ENCODE results near the gene DENND5B.

DENND5B gene

GRCh38 chr12:31368666-31369361 is 222.1 kb downstream of the DENND5B start:
- ATAC-seq (replicated peaks; ENCODE audit: extremely low read depth, poor library complexity, severe bottlenecking) (no peak), DNase-seq (ENCODE audit: low spot score in 2 of 2) (no peak)
- H3K27ac Mint-ChIP-seq (ENCODE audit: low read depth): no peak overlapping the region
- H3K36me3 Mint-ChIP-seq (ENCODE audit: insufficient read depth): no peaks in the 10 kb centered on the region
- H3K9me3 Mint-ChIP-seq: no peaks in the 10 kb centered on the region
- peaks cover 26% of the 10 kb centered on the region for H3K27me3 Mint-ChIP-seq
- no peaks in the 10 kb centered on the region for H3K4me1 Mint-ChIP-seq
- H3K4me3 Mint-ChIP-seq: no peak overlapping the region

GRCh38 chr12:31366104-31366621 is 224.8 kb downstream of the DENND5B start:
- H3K36me3 Mint-ChIP-seq (ENCODE audit: insufficient read depth): no peaks in the 10 kb centered on the region
- no peak for ATAC-seq (replicated peaks; ENCODE audit: extremely low read depth, poor library complexity, severe bottlenecking)
- no peak for DNase-seq (ENCODE audit: low spot score in 2 of 2)
- H3K9me3 Mint-ChIP-seq: no peaks in the 10 kb centered on the region
- peaks cover 12% of the 10 kb centered on the region for H3K4me1 Mint-ChIP-seq
- H3K4me3 Mint-ChIP-seq: no peak overlapping the region
- H3K27me3 Mint-ChIP-seq: peaks cover 26% of the 10 kb centered on the region
- no peak overlapping the region for H3K27ac Mint-ChIP-seq (ENCODE audit: low read depth)

- Mint-ChIP-seq H3K27ac (ENCODE audit: low read depth) (peak overlapping the region; percentile 72), H3K9me3 (no peaks in the 10 kb centered on the region), H3K4me3 (no peak overlapping the region), H3K36me3 (ENCODE audit: insufficient read depth) (no peaks in the 10 kb centered on the region), H3K4me1 (peaks cover 12% of the 10 kb centered on the region), H3K27me3 (peaks cover 6% of the 10 kb centered on the region)
- ATAC-seq (replicated peaks; ENCODE audit: extremely low read depth, poor library complexity, severe bottlenecking): no peak
- DNase-seq (ENCODE audit: low spot score in 2 of 2): no peak
Measured at GRCh38 chr12:31363831-31364230, 227.1 kb downstream of the DENND5B start.

- no peak overlapping the region for H3K4me3 Mint-ChIP-seq
- peaks cover 12% of the 10 kb centered on the region for H3K4me1 Mint-ChIP-seq
- DNase-seq (ENCODE audit: low spot score in 2 of 2) (no peak), ATAC-seq (replicated peaks; ENCODE audit: extremely low read depth, poor library complexity, severe bottlenecking) (no peak)
- H3K9me3 Mint-ChIP-seq: no peaks in the 10 kb centered on the region
- H3K36me3 Mint-ChIP-seq (ENCODE audit: insufficient read depth): no peaks in the 10 kb centered on the region
- H3K27ac Mint-ChIP-seq (ENCODE audit: low read depth): no peak overlapping the region
- H3K27me3 Mint-ChIP-seq: peaks cover 2% of the 10 kb centered on the region
Measured at GRCh38 chr12:31363416-31363809, 227.5 kb downstream of the DENND5B start.

GRCh38 chr12:31362759-31363415 is 228.0 kb downstream of the DENND5B start:
- no peaks in the 10 kb centered on the region for H3K9me3 Mint-ChIP-seq

GRCh38 chr12:31362115-31362758 is 228.7 kb downstream of the DENND5B start:
- DNase-seq (ENCODE audit: low spot score in 2 of 2) (no peak), ATAC-seq (replicated peaks; ENCODE audit: extremely low read depth, poor library complexity, severe bottlenecking) (no peak)
- Mint-ChIP-seq H3K27me3 (no peaks in the 10 kb centered on the region), H3K36me3 (ENCODE audit: insufficient read depth) (no peaks in the 10 kb centered on the region), H3K4me1 (peaks cover 12% of the 10 kb centered on the region), H3K4me3 (peak overlapping the region; percentile 52), H3K9me3 (no peaks in the 10 kb centered on the region), H3K27ac (ENCODE audit: low read depth) (peak overlapping the region; percentile 29)

More at GRCh38 chr12:31362759-31363415, 228.0 kb downstream of the DENND5B start:
- ATAC-seq (replicated peaks; ENCODE audit: extremely low read depth, poor library complexity, severe bottlenecking) (peak; percentile 49), DNase-seq (ENCODE audit: low spot score in 2 of 2) (no peak)
- Mint-ChIP-seq H3K27ac (ENCODE audit: low read depth) (peak overlapping the region; percentile 29), H3K36me3 (ENCODE audit: insufficient read depth) (no peaks in the 10 kb centered on the region), H3K4me1 (peaks cover 12% of the 10 kb centered on the region), H3K4me3 (peak overlapping the region; percentile 52), H3K27me3 (no peaks in the 10 kb centered on the region)

- H3K4me3 Mint-ChIP-seq: no peak overlapping the region
Measured at GRCh38 chr12:31361730-31362114, 229.2 kb downstream of the DENND5B start.

GRCh38 chr12:31355747-31356107 is 235.2 kb downstream of the DENND5B start:
- Mint-ChIP-seq H3K9me3 (no peaks in the 10 kb centered on the region), H3K4me1 (no peaks in the 10 kb centered on the region), H3K36me3 (ENCODE audit: insufficient read depth) (no peaks in the 10 kb centered on the region), H3K27ac (ENCODE audit: low read depth) (no peak overlapping the region), H3K4me3 (no peak overlapping the region), H3K27me3 (peaks cover 11% of the 10 kb centered on the region)
- no peak for ATAC-seq (replicated peaks; ENCODE audit: extremely low read depth, poor library complexity, severe bottlenecking)
- DNase-seq (ENCODE audit: low spot score in 2 of 2): no peak

More at GRCh38 chr12:31361730-31362114, 229.2 kb downstream of the DENND5B start:
- Mint-ChIP-seq H3K27me3 (no peaks in the 10 kb centered on the region), H3K9me3 (no peaks in the 10 kb centered on the region), H3K36me3 (ENCODE audit: insufficient read depth) (no peaks in the 10 kb centered on the region), H3K4me1 (peaks cover 12% of the 10 kb centered on the region), H3K27ac (ENCODE audit: low read depth) (peak overlapping the region; percentile 29)
- no peak for DNase-seq (ENCODE audit: low spot score in 2 of 2)
- no peak for ATAC-seq (replicated peaks; ENCODE audit: extremely low read depth, poor library complexity, severe bottlenecking)

- Mint-ChIP-seq H3K27ac (ENCODE audit: low read depth) (no peak overlapping the region), H3K27me3 (peaks cover 11% of the 10 kb centered on the region)
- no peak for ATAC-seq (replicated peaks; ENCODE audit: extremely low read depth, poor library complexity, severe bottlenecking)
Measured at GRCh38 chr12:31353750-31354708, 236.9 kb downstream of the DENND5B start.

GRCh38 chr12:31346267-31346666 is 244.7 kb downstream of the DENND5B start:
- Mint-ChIP-seq H3K27ac (ENCODE audit: low read depth) (no peak overlapping the region), H3K27me3 (no peaks in the 10 kb centered on the region)
- no peak for ATAC-seq (replicated peaks; ENCODE audit: extremely low read depth, poor library complexity, severe bottlenecking)

More at GRCh38 chr12:31353750-31354708, 236.9 kb downstream of the DENND5B start:
- Mint-ChIP-seq H3K36me3 (ENCODE audit: insufficient read depth) (no peaks in the 10 kb centered on the region), H3K4me1 (no peaks in the 10 kb centered on the region), H3K4me3 (no peak overlapping the region), H3K9me3 (no peaks in the 10 kb centered on the region)
- DNase-seq (ENCODE audit: low spot score in 2 of 2): no peak

GRCh38 chr12:31343139-31343538 is 247.8 kb downstream of the DENND5B start:
- H3K4me3 Mint-ChIP-seq: no peak overlapping the region
- H3K9me3 Mint-ChIP-seq: no peaks in the 10 kb centered on the region
- H3K27ac Mint-ChIP-seq (ENCODE audit: low read depth): no peak overlapping the region
- H3K27me3 Mint-ChIP-seq: no peaks in the 10 kb centered on the region
- no peaks in the 10 kb centered on the region for H3K36me3 Mint-ChIP-seq (ENCODE audit: insufficient read depth)
- no peaks in the 10 kb centered on the region for H3K4me1 Mint-ChIP-seq
- no peak for ATAC-seq (replicated peaks; ENCODE audit: extremely low read depth, poor library complexity, severe bottlenecking)
- DNase-seq (ENCODE audit: low spot score in 2 of 2): no peak

More at GRCh38 chr12:31346267-31346666, 244.7 kb downstream of the DENND5B start:
- no peak overlapping the region for H3K4me3 Mint-ChIP-seq
- H3K36me3 Mint-ChIP-seq (ENCODE audit: insufficient read depth): no peaks in the 10 kb centered on the region
- no peaks in the 10 kb centered on the region for H3K9me3 Mint-ChIP-seq
- H3K4me1 Mint-ChIP-seq: no peaks in the 10 kb centered on the region
- no peak for DNase-seq (ENCODE audit: low spot score in 2 of 2)

- no peaks in the 10 kb centered on the region for H3K4me1 Mint-ChIP-seq
- DNase-seq (ENCODE audit: low spot score in 2 of 2): no peak
- ATAC-seq (replicated peaks; ENCODE audit: extremely low read depth, poor library complexity, severe bottlenecking): no peak
- H3K27ac Mint-ChIP-seq (ENCODE audit: low read depth): no peak overlapping the region
- H3K9me3 Mint-ChIP-seq: no peaks in the 10 kb centered on the region
- H3K27me3 Mint-ChIP-seq: no peaks in the 10 kb centered on the region
- H3K4me3 Mint-ChIP-seq: no peak overlapping the region
- H3K36me3 Mint-ChIP-seq (ENCODE audit: insufficient read depth): no peaks in the 10 kb centered on the region
Measured at GRCh38 chr12:31342286-31342685, 248.7 kb downstream of the DENND5B start.
